Renal cortical epithelial cell (primary cell): ENCODE results near the gene SMIM8. TPM values are rescaled to one million over a fixed set of nuclear protein-coding genes. Genes with fewer than 3 reads are reported as not detected.
A peak's percentile ranks its signal among the peaks of the same experiment; 100 is the strongest.
"Not testable (repeated sequence)": the region's sequence is repeated elsewhere in the genome, so short reads cannot be mapped to it uniquely, and the experiment has no call there.

Experiments
- DNase-seq: peaks from one replicate; pipeline ENCODE4 v3.0.0-alpha.2; 2011; ENCODE audit warnings: low read depth
- total RNA-seq: library from RNA; depleted of rRNA; stranded (reverse); fragments of >200 nt; gene quantifications from 2 replicates; pipeline ENCODE4 v1.2.3, GENCODE V29; 2014

SMIM8 gene
- 3.5 and 8.7 TPM in 2 replicates for total RNA-seq

- peak; percentile 27 for DNase-seq
Observed at GRCh38 chr6:87322304-87323212, at the start of gene SMIM8. Gene SMIM8 (plus strand): TSS chr6:87322588. CDS start chr6:87337032, 14,444 bp downstream.

- DNase-seq = peak; percentile 49
Observed at GRCh38 chr6:87274660-87275274, 47.6 kb upstream of the SMIM8 start.

- no peak for DNase-seq
Observed at GRCh38 chr6:87276624-87277023, 45.8 kb upstream of the SMIM8 start.

- peak; percentile 18 for DNase-seq
Observed at GRCh38 chr6:87277123-87277522, 45.3 kb upstream of the SMIM8 start.

GRCh38 chr6:87279196-87279595 lies 43.2 kb upstream of the SMIM8 start:
- no peak for DNase-seq

- DNase-seq = no peak
Observed at GRCh38 chr6:87281426-87281825, 41.0 kb upstream of the SMIM8 start.

GRCh38 chr6:87282743-87283142 lies 39.6 kb upstream of the SMIM8 start:
- DNase-seq = no peak

GRCh38 chr6:87283461-87283860 lies 38.9 kb upstream of the SMIM8 start:
- DNase-seq = no peak

- no peak for DNase-seq
Observed at GRCh38 chr6:87287251-87287650, 35.1 kb upstream of the SMIM8 start.

GRCh38 chr6:87289571-87289970 lies 32.8 kb upstream of the SMIM8 start:
- no peak for DNase-seq

- DNase-seq = no peak
Observed at GRCh38 chr6:87291883-87292282, 30.5 kb upstream of the SMIM8 start.

- DNase-seq = no peak
Observed at GRCh38 chr6:87293526-87293925, 28.9 kb upstream of the SMIM8 start.

- no peak for DNase-seq
Observed at GRCh38 chr6:87297119-87297518, 25.3 kb upstream of the SMIM8 start.

GRCh38 chr6:87301277-87301676 lies 21.1 kb upstream of the SMIM8 start:
- not testable (repeated sequence) for DNase-seq

- peak; percentile 9 for DNase-seq
Observed at GRCh38 chr6:87308970-87309369, 13.4 kb upstream of the SMIM8 start.

GRCh38 chr6:87312860-87313259 lies 9.5 kb upstream of the SMIM8 start:
- DNase-seq = no peak

GRCh38 chr6:87315071-87315470 lies 7.3 kb upstream of the SMIM8 start:
- no peak for DNase-seq

GRCh38 chr6:87319271-87319987 lies 3.0 kb upstream of the SMIM8 start:
- no peak for DNase-seq

GRCh38 chr6:87323880-87324279 lies 1.5 kb downstream of the SMIM8 start:
- not testable (repeated sequence) for DNase-seq

GRCh38 chr6:87330961-87331360 lies 8.6 kb downstream of the SMIM8 start:
- no peak for DNase-seq

- no peak for DNase-seq
Observed at GRCh38 chr6:87333033-87333432, 10.6 kb downstream of the SMIM8 start.

GRCh38 chr6:87333591-87334181 lies 11.3 kb downstream of the SMIM8 start:
- peak; percentile 11 for DNase-seq
